ENCODE measurements around the gene NGEF.

DNA sequence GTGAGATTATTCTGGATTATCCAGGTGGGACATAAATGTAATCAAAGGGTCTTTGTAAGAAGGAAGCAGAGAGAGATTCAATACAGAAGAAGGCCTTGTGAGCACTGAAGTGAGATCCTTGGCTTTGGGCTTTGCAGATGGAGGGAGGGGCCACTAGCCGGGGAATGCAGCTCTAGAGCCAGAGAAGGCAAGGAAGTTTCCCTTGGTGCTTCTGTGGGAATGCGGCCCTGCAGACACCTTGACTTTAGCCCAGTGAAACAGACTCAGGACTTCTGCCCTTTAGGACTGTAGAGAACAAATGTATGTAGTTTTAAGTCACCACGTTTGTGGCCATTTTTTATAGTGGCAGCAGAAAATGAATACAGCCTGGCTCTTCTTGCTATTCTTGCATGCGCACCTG lies 27.5 kb upstream of the NGEF start:
- no peak for TF ChIP-seq CTCF (IDR thresholded peaks at IDR 0.05; ENCODE audit: insufficient read depth, low read length, poor library complexity, severe bottlenecking)
- no peak for TF ChIP-seq EZH2phosphoT487 (conservative IDR thresholded peaks at IDR 0.05; ENCODE audit: low read length)

Measured in SU-DHL-6 (cell line).